GF-D8 (cell line): ENCODE results near the gene SRSF3.
"Not testable (repeated sequence)": the region's sequence is repeated elsewhere in the genome, so short reads cannot be mapped to it uniquely, and the experiment has no call there.

Experiments used
- DNase-seq: peaks from one replicate; lab custom pipeline; 2025; lab: John Stamatoyannopoulos, UW

Gene SRSF3

DNA sequence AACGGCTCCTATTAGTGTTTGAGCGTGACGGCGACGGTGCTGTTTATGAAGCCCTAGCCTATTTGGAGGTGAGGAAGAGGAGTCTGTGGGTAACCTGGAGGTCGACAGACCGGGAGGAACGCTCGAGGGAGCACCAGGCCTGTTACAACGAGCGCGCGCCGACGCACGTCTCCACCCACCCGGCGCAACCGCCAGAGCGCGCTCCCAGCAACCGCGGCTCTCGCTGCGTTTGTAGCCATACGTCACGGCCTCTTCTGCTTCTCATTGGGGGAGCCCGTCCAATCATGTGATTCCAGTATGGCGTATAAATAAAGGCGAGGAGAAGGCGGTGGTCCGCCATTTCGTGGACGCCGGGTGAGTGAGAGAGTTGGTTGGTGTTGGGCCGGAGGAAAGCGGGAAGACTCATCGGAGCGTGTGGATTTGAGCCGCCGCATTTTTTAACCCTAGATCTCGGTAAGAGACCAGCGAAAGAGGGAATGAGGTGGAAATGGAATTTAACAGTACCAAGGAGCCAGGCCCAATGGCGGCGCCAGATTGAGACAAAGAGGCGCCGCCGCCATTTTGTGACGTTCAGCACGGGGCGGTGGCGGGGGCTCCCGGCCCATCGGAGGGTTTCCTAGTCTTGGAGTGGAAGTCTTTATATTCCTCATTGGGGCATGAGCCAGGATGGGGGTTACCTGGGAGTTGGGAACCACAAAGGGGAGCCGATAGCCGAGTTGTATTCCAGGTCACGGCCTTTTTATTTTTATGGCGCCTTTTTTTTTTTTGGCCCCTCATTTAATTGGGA, at the start of gene SRSF3:
TSS of gene SRSF3 (plus strand) at position 334 of the 787 bp plus-strand sequence. CDS start 2,401 bp downstream, outside the sequence.
- peak; percentile 95 for DNase-seq

DNA sequence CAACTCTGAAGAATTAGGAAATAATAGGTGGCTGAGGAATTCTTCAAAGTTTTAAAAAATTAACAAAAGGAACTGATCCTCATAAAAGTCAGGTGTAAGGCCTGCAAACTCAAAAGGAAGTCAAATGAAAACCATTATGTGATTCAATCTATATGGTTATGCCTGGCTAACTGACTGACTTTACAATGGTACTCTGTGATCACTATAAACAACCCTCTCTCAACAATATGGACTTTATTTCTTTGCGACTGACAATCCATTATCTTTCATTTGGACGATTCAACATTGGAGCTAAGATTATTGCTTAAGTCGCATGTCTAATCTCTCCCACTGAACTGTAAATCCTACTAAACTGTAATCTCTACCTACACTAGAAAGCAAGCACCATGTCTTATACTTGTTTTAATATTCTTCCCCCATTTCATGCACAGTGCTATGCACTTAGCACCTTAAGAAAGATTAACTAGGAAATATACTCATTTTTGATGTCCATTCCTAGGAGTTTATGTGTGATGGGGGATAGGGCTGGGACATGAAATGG, 48.3 kb upstream of the SRSF3 start:
- no peak for DNase-seq

DNA sequence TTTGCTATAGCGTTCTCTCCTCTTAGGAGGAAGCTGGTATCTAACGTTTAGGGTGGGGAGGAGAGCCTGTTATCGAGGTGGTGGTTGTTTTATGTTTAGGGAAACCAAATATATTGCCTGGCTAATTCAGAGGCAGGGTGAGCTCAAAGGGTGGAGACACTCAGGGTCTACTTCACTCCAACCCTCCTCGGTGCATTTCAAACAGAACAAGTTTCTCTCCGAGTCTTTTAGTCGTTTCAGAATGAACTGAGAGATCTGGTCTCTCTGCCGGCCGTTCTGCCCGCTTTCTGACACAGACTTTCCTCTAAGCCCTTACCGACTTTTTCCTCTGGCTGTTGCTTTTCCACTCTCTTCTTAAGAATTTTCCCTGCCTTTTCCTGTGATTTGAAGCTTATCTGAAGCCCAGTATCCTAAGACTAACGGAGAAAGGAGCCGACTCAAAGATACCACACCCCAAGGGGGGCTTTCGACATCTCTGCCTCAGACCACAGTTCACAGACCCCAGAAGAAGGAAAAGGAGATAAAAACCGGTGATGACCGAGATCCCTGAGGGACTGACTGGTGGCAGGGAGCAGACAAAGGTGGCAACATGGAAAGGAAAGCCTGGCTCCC, 47.7 kb upstream of the SRSF3 start:
- DNase-seq, result no peak

DNA sequence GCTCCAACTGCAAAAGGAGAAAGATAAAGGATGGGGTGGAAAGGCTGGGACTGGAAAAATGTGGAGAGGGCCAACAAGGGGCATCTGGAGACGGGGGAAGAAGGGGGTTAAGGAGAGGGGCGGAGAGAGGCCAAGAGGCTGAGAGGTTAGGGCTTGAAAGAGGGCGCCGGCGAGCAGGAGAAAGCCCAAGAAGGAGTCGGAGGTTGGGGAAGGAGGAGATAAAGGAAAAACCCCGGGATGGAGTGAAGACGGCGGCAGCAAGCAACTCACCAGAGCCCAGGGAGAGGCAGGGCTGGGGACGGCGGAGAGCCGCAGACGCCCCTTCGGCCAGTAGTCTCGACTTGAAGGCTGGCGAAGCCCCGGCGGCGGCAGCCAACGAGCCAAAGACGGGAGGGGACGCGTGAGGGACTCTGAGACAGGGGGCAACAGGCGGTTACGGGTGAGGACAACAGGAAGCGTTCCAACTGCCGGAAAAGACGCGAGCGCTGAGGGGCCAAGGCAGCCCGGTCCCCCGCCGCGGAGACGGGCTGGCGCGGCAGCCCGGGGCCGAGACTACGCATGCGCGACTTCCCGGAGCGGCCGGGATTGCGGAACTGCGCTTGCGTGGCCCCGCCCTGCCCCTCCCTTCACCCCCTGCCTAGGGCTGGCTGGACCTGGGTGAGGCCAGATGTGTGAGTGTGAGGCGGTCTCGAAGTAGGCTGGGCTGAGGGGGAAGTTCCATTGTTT, 47.1 kb upstream of the SRSF3 start, which contains the start of gene STK38:
TSS of gene STK38 (minus strand) at position 560 of the 726 bp plus-strand sequence. CDS start 7,277 bp downstream, outside the sequence.
- DNase-seq, result peak; percentile 69

DNA sequence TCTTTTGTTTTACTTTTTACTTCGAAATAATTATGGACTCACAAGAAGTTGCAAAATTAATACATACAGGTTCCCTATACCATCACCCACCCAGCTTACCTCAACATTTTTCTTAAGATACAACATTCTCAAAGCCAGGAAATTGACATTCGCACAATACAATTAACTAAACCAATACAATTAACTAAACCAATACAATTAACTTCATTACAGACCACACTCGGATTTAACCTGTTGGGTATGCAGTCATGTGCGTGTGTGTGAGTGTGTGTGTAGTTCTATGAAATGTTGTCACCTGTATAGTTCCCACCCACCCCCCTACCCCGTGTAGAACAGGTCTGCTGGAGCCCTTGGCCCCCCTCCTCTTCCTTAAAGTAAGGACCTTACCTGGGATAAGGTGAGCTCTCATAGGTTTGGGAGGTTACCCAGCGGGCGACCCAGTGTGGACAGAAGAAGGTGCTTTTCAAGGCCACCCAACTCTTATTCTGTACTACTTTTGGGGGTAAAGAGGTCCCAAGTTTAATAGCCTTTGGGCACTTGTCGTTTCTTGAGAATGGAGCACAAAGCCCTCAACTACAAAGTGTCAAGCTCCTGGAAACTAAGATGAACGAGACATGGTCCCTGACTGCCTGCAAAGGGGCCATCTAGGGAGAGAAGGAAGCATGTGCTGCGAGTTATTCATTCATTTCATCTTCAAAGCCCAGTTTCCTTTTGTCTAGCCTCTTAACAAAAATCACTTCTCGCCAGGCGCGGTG, 46.3 kb upstream of the SRSF3 start:
- DNase-seq, result no peak

DNA sequence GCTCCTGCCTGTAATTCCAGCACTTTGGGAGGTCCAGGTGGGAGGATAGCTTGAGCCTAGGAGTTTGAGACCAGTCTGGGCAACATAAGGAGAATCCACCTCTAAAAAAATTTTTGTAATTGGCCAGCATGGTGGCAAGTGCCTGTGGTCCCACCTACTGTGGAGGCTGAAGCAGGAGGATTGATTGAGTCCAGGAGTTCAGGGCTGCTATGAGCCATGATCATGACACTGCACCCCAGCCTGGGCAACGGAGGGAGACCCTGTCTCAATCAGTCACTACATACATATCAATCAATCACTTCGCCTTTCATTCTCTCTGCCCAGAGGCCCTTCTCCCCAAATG, 45.8 kb upstream of the SRSF3 start:
- no peak for DNase-seq

DNA sequence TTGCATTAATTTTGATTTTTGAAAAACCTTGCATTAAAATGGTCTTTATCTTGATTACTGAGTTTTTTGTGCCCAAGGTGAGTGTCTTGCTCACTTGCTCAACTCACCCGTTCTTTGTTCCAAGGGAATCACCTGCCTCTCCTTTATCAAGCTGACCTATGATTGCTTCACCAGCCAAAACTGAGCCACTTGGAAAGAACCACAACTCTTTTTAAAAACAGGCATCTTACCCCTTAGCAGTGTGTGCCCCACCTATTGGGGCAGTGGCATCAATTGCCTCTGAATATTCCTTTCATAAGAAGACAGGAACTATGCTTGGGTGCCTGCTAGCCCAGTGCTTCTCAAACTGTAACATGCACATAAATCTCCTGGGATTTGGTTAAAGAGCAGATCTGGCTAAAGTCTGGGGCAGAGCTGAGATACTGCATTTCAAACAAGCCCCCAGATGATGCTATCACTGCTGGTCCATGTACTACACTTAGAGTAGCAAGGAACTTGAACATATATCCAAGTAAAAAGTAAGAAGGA, 43.6 kb upstream of the SRSF3 start:
- DNase-seq, result no peak

DNA sequence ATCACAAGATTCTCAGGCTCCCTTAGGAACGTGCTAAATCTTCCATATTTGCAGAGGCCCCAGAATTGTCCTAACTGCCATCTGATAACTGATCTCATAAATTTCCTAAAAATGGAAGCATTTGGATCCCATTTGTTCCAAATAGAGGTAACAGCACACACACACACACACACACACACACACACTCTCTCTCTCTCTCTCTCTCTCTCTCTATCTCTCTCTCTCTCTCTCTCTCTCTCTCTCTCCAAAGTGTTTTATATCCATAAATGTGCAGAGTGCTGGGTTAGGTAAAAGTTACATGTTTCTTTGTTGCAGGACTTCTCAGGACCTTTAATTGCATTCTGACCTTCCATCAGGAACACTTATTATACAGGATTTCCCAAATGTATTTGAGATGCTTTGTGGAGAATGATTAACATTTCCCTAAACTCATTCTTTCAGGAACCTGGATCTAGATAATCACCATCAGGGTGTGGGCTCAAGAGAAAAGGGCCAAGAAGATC, 38.4 kb upstream of the SRSF3 start:
- DNase-seq, result no peak

DNA sequence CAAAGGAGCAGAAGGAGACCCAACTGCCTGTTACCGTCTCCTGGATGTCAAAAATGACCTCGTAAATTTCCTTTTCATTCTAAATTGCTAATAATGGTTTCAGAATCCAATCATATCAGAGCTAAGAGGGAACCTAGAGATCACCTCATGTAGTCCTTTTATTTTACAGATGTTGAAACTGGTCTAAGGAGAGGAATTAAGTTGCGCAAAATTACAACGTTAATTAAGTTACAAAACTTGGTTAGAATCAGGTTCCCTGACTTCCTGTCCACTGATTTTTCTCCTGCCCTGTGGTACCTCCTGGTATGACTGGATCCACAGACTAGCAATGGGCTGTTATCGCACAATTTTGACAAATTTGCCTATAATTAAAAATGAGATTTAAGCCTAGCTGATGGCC, 37.9 kb upstream of the SRSF3 start:
- no peak for DNase-seq

DNA sequence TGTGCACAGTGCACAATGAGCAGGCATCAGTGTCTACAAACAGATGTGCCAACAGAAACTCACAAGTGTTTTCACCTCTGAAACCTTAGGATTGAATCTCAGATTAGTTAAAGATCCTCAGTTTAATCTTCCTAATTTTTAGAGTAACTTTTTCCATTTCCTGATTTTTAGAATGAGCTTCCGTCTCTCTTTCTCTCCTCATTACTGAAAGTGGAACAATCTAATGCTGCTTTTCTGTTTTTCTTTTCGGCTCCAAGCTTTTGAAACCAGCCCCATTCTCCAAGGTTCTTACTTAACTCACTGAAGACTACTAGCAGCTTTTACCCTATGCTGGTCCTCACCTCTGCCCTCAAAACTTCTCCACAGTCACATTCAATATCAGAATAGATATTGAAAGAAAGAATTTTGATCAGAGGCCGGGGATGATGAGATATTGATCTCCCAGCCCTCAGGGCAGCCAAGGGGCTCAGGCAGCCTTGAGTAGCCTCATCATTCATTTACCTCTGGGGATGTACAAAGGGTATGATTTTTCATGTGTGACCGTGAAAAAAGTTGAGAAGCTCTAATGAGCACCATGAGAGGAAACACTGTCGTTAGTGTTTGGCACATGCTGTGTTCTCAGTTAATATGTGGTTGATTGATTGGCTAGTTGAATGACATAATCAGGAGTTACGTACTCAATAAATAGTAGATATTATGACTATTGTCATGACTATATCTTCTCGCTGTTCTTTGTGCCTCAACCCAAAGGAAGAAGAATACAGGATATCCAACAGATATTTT, 35.0 kb upstream of the SRSF3 start:
- DNase-seq, result no peak

DNA sequence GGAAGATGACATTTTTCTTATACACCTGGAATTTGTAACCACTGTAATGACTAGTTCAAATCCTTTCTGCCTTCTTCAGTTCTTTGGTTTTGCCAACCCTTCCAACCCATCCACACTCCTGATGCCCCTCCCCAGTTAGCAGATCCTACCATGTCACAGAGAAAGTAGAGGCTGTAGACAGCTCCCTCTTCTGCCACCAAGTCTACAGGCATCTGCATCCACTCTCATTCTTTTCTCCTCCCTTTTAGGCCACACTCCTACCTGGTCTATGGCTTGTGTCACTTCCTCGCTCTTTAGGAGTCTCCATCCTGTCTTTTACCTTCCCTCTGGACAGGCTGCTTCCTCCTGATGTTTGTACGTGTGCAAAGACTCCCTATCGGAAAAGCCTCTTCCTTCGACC, 33.3 kb upstream of the SRSF3 start:
- no peak for DNase-seq

DNA sequence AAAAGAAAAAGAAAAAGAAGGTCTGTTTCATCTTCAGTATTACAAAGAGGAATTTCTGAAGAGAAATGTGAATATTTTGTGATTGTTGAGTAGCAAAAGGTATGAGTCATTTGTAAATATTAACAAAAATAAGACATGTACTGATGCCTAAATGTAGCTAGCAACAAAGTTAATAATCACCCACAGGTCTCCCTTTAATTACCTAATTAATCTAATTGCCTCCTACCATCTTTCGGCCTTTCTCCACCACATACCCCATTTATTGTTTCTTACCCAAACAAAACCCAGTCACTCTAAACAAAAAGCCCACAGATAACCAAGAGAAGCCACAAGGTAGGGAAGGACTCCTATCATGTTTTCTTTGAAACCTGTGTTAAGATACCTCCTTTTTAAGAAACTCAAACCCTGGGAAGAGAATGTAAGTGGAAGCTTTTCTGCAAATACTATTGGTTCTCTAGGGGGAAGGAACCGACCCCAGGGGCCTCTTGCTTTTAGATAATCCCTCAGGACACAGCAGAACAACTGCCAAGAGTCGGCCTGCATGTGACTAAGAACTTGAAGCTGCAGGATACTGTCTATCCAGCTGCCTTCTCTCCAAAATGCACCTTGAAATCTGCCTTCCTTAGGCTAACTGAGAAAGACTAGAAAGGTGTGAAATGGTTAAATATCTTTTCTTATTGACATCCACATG, 30.8 kb upstream of the SRSF3 start:
- DNase-seq, result no peak

DNA sequence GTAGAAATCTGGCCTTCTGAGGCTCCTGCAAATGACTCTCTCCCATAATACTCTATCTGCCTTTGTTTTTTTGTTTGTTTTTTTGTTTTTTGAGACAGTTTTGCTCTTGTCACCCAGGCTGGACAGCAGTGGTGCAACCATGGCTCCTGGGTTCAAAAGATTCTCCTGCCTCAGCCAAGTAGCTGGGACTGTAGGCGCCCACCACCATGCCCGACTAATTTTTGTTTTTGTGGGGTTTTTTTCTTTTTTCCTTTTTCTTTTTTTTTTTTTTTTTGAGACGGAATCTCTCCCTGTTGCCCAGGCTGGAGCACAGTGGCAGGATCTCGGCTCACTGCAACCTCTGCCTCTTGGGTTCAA, 30.3 kb upstream of the SRSF3 start:
- DNase-seq, result no peak

DNA sequence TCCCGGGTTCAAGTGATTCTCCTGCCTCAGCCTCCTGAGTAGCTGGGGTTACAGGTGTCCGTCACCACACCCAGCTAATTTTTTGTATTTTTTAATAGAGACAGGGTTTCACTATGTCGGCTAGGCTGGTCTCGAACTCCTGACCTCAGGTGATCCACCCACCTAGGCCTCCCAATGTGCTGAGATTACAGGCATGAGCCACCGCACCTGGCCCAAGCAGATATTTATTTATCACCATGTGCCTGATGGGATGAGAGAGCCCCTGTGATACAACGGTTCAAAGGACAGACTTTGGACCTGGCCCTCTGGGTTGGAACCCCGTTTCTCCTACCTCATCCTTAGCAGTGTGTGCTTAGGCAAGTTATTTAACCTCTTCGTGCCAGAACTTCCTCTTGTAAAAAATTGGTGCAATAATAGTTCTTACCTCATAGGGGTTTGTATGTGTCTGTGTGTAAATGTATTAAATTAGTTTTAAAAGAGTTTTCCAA, 27.7 kb upstream of the SRSF3 start:
- no peak for DNase-seq

DNA sequence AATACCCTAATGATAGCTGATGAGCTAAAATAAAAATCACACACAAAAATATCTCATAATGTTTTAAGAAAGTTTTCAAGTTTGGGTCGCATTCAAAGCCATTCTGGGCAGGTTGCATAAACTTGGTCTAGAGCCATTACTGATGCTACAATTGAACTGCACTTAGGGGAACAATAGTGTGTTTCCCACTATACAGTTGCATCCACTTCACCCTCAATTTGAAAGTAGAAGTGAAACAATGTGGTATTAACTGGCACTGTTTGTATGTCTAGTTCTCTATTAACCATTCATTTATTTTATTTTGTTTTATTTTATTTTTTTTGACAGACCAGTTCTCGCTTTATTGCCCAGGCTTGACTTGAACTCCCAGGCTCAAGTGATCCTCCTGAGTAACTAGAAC, 23.9 kb upstream of the SRSF3 start:
- no peak for DNase-seq

DNA sequence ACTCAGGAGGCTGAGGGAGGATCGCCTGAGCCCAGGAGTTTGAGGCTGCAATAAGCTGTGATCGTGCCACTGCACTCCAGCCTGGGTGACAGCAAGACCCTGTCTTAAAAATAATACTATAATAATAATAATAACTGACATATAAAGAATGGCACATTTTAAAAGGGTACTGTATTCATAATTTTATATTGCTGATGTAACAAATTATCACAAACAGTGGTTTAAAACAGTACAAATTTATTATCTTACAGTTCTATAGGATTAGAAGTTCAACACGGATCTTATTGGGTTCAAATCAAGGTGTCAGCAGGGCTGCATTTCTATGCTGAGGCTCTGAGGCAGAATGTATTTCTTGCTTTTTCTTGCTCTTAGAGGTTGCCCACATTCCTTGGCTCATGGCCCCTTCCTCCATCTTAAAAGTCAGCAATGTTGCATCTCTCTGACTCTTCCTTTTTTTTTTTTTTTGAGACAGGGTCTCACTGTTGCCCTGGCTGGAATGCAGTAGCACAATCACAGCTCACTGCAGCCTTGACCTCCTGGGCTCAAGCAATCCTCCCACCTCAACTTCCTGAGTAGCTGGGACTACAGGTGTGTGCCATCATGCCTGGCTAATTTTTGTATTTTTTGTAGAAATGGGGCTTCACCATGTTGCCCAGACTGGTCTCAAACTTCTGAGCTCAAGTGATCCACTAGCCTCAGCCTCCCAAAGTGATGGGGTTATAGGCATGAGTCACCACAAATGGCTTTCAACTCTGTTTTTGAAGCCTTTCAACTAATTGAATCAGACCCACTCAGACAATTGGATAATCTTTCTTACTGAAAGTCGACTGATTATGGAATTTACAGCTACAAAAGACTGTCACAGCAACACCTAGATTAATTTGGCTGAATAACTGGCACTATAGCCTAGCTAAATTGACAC, 22.8 kb upstream of the SRSF3 start:
- no peak for DNase-seq

DNA sequence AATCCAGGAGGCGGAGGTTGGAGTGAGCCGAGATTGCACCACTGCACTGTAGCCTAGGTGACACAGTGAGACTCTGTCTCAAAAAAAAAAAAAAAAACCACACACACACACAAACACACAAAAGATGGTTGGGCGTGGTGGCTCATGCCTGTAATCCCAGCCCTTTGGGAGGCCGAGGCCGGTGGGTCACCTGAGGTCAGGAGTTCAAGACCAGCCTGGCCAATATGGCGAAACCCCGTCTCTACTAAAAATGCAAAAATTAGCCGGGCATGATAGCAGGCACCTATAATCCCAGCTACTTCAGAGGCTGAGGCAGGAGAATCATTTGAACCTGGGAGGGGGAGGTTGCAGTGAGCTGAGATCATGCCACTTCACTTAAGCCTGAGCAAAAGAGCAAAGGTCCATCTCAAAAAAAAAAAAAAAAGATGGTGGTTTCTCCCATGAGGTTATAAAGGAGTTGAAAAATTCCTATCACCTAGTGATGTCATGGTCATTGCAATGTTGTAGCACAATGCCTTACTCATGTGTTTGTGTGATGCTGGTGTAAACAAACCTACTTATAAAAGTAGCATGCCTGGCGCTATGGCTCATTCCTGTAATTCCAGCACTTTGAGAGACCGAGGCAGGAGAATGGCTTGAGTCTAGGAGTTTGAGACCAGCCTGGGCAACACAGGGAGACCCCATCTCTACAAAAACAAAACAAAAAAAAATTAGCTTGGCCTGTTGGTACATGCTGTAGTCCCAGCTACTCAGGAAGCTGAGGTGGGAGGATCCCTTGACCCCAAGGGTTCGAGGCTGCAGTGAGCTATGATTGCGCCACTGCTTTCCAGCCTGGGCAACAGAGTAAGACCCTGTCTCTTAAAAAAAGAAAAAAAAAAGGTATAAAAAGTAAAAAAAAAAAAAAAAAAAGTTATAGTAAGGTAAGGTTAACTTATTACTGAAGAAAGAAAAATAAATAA, 21.5 kb upstream of the SRSF3 start:
- not testable (repeated sequence) for DNase-seq

DNA sequence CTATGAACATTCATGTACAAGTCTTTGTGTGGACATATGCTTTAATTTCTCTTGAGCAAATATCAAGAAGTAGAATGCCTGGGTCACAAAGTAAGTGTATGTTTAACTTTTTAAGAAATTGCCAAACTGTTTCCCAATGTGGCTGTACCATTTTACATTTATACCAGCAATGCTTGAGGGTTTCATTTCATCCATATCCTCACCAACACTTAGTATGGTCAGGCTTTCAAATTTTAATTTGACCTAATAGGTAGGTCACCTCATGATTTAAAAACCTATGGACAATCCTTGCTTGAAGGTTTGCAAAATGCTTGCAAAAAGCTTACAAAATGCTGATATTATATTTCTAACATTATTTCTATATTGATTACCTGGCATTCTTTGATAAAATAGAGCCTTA, 19.5 kb upstream of the SRSF3 start:
- DNase-seq, result no peak
